Gastrocnemius medialis (tissue), 4 donors: ENCODE data around the gene SCP2.

Experiments used
- CTCF ChIP-seq, 5 experiments: fragments of 450-650 bp in 3 of 5; fragments of 200-600 bp in 2 of 5; sonication (generic) in 2 of 5; IDR thresholded peaks in 4 of 5; conservative IDR thresholded peaks in 1 of 5; 1 replicate in 4 of 5; 2 replicates in 1 of 5; pipeline ENCODE4 v1.5.1; 2016 to 2019; ENCODE audit warnings: antibody characterized with exemption in 5 of 5, mild to moderate bottlenecking in 3 of 5, moderate library complexity in 3 of 5
- POLR2A ChIP-seq, 2 donors: fragments of 450-650 bp; IDR thresholded peaks; one replicate each; pipeline ENCODE4 v1.6.1; 2017; ENCODE audit warnings: antibody characterized with exemption in 2 of 2, mild to moderate bottlenecking in 2 of 2, moderate library complexity in 2 of 2

DNA sequence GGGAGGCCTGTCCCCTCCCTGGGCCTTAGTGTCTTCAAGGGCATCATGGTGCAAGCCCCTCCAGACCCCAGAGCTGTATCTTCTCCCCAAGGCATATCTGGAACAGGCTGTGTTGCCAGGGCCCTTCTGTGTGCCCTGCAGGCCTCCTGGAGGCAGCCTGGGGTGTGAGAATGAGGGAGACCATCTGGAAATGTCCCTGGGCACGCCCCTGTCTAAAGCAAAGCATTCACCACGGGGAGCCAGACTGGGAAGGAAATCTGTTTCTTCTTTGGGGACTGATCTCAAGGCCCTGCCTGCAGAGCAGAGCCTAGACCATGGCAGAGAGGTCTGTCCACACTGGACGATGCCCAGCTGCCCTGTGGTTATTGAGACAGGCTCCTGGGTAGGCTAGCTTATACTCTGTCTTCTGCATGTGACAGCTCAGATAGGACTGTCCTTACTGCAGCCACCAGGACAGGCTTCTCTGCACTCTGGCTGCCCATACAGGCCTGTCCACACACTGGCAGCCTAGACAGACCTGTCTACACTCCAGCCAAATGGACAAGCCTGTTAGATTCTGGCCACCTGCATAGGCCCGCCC is 159.5 kb downstream of the SCP2 start:
- no peak for TF ChIP-seq CTCF (IDR thresholded peaks at IDR 0.05 in 4 of 5, conservative IDR thresholded peaks at IDR 0.05 in 1 of 5)
- no peak for TF ChIP-seq POLR2A (IDR thresholded peaks at IDR 0.05)
